Smooth muscle cell (in vitro differentiated cells): ENCODE data around the gene DBH. TPM values are rescaled to one million over a fixed set of nuclear protein-coding genes. Genes with fewer than 3 reads are reported as not detected.

Experiments used
- DNase-seq: peaks from one replicate; lab custom pipeline; 2025; ENCODE audit not compliant: unreplicated experiment; lab: John Stamatoyannopoulos, UW
- H2AFZ ChIP-seq: fragments of 200-600 bp; sonication (generic); 2 replicates; pipeline ENCODE4 v1.6.0; 2016; ENCODE audit warnings: antibody characterized with exemption, low read depth, mild to moderate bottlenecking
- H3F3A ChIP-seq: fragments of 200-600 bp; sonication (generic); 2 replicates; pipeline ENCODE4 v1.6.0; 2017; ENCODE audit warnings: antibody characterized with exemption, low read depth
- H3K27ac ChIP-seq: fragments of 200-600 bp; sonication (generic); 2 replicates; pipeline ENCODE4 v1.5.1; 2016; ENCODE audit warnings: low read depth, mild to moderate bottlenecking
- H3K27me3 ChIP-seq: fragments of 200-600 bp; sonication (generic); 2 replicates; pipeline ENCODE4 v1.6.1; 2016; ENCODE audit warnings: low read depth, mild to moderate bottlenecking
- H3K36me3 ChIP-seq: fragments of 200-600 bp; sonication (generic); 2 replicates; pipeline ENCODE4 v1.5.1; 2016; ENCODE audit warnings: low read depth
- H3K4me1 ChIP-seq: fragments of 200-600 bp; sonication (generic); 2 replicates; pipeline ENCODE4 v1.5.1; 2016; ENCODE audit warnings: low read depth
- H3K4me2 ChIP-seq: fragments of 200-600 bp; sonication (generic); 2 replicates; pipeline ENCODE4 v1.6.0; 2016; ENCODE audit warnings: mild to moderate bottlenecking
- H3K4me3 ChIP-seq: fragments of 200-600 bp; sonication (generic); 2 replicates; pipeline ENCODE4 v1.5.1; 2016; ENCODE audit warnings: mild to moderate bottlenecking
- H3K79me2 ChIP-seq: fragments of 200-600 bp; sonication (generic); 2 replicates; pipeline ENCODE4 v1.6.0; 2016; ENCODE audit warnings: low read depth, mild to moderate bottlenecking
- H3K9ac ChIP-seq: fragments of 200-600 bp; sonication (generic); 2 replicates; pipeline ENCODE4 v1.6.0; 2016; ENCODE audit warnings: low read depth
- H3K9me3 ChIP-seq: fragments of 200-600 bp; sonication (generic); replicated peaks from 2 replicates; pipeline ENCODE4 v1.5.1; 2016; ENCODE audit warnings: low read depth
- H4K20me1 ChIP-seq: fragments of 200-600 bp; sonication (generic); 2 replicates; pipeline ENCODE4 v1.6.0; 2016; ENCODE audit warnings: low read depth
- WGBS: methylation state at CpG from one replicate; pipeline ENCODE4 v1.1.7; 2016; ENCODE audit warnings: low lambda C conversion rate; 5-methylcytosine and 5-hydroxymethylcytosine counted together
- polyA plus RNA-seq: library from polyadenylated mRNA; unstranded; fragments of >200 nt; fragmentation: Nextera tagmentation; extraction: Ambion mirVana; gene quantifications from 2 replicates; pipeline ENCODE4 v1.2.1, GENCODE V29; 2016
- total RNA-seq: library from RNA; depleted of rRNA; stranded (reverse); fragments of >200 nt; gene quantifications from 2 replicates; pipeline ENCODE4 v1.2.3, GENCODE V29; 2014
- TF ChIP-seq, protein P1 (sequence below): fragments of 200-600 bp; sonication (generic); IDR thresholded peaks from 2 replicates; pipeline ENCODE4 v1.5.1; 2017; ENCODE audit warnings: borderline replicate concordance, mild to moderate bottlenecking, antibody characterized with exemption; ENCODE audit not compliant: insufficient read depth, poor library complexity, severe bottlenecking

DBH gene
- total and polyA plus RNA-seq, 2 experiments from 2014 or later = 0.22 TPM; not detected in 1

DNA sequence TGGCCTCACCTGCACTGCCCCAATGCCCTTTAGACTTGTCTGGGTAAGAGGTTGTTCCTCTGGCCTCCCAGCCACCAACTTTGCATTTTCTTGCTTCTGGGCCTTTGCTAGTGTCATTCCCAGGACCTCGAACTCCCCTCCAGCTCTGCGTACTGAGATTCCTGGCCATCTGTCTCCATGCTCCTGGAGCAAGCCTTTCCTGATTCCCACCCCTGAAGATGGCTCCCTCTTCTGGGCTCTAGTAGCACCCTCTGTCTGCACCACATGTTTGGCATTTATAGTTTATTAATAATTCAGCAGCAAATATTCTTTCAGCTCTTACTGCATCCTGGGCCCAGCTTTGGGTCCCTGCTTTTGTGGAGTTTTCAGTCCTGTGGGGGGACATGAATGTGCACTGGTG lies 41.9 kb upstream of the DBH start:
- Histone ChIP-seq H3K27ac (no peak overlapping the region), H3K9ac (no peak overlapping the region), H3K4me2 (no peak overlapping the region), H4K20me1 (no peaks in the 10 kb centered on the region), H3K27me3 (no peaks in the 10 kb centered on the region), H3K4me3 (no peak overlapping the region), H3K9me3 (peaks cover 3% of the 10 kb centered on the region), H3K79me2 (no peaks in the 10 kb centered on the region), H3F3A (no peaks in the 10 kb centered on the region), H3K4me1 (no peaks in the 10 kb centered on the region), H3K36me3 (no peaks in the 10 kb centered on the region), H2AFZ (no peak overlapping the region)
- 89% methylated on average over 2 of the region's 2 CpGs for WGBS
- DNase-seq = no peak
- TF ChIP-seq, protein P1, sequence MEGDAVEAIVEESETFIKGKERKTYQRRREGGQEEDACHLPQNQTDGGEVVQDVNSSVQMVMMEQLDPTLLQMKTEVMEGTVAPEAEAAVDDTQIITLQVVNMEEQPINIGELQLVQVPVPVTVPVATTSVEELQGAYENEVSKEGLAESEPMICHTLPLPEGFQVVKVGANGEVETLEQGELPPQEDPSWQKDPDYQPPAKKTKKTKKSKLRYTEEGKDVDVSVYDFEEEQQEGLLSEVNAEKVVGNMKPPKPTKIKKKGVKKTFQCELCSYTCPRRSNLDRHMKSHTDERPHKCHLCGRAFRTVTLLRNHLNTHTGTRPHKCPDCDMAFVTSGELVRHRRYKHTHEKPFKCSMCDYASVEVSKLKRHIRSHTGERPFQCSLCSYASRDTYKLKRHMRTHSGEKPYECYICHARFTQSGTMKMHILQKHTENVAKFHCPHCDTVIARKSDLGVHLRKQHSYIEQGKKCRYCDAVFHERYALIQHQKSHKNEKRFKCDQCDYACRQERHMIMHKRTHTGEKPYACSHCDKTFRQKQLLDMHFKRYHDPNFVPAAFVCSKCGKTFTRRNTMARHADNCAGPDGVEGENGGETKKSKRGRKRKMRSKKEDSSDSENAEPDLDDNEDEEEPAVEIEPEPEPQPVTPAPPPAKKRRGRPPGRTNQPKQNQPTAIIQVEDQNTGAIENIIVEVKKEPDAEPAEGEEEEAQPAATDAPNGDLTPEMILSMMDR = no peak

DNA sequence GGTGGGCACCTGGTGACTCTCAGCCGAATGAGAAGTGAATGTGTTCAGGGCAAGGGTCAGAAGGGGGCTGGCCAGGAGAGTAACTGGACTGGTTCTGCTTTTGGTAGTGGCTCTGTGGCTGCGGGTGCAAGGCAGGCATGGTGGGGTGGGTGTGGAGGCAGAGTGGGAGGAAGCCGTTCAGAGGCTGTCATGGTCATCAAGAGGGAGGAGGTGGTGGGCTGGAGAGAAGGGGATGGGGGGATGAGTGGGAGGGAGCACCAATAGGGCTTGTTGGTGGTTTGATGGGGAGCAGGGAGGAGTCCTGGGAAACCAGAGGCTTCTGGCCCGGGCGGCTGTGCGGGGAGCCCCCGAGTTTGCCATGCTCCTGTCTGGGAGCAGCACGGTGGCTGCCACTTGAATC lies 40.3 kb upstream of the DBH start:
- Histone ChIP-seq H3K9me3 (peaks cover 3% of the 10 kb centered on the region), H3K9ac (no peak overlapping the region), H3K79me2 (no peaks in the 10 kb centered on the region), H3F3A (no peaks in the 10 kb centered on the region), H3K27ac (no peak overlapping the region), H2AFZ (no peak overlapping the region), H3K36me3 (no peaks in the 10 kb centered on the region), H3K4me3 (no peak overlapping the region), H3K4me1 (no peaks in the 10 kb centered on the region), H3K4me2 (no peak overlapping the region), H3K27me3 (no peaks in the 10 kb centered on the region), H4K20me1 (no peaks in the 10 kb centered on the region)
- WGBS = 88% methylated on average over 7 of the region's 8 CpGs
- DNase-seq = no peak
- TF ChIP-seq, protein P1 = no peak

DNA sequence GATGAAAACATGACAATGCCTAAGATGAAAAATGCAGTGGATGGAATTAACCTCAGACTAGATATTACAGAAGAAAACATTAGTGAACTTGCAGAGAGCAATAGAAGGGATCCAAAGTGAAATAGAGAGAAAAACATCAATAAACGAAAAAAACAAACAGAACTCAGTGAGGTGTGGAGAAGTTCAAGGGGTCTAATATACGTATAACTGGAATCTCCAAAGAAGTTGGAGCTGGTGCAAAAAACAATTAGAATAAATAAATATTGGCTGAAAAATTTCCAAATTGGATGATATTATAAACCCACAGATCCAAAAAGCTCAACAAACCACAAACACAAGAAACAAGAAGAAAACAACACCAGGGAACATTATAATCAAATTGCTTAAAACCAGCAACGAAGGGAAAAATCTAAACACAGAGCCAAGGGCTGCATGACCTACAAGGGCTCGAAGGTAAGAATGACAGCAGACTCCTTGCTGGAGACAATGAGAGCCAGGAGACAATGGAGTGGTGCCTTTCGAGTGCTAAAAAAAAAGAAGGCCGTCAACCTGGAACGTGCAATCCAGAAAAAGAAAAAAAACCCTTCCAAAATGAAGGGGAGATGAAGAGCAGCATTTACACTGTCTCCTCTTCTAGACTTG lies 38.7 kb upstream of the DBH start:
- Histone ChIP-seq H3K4me3 (no peak overlapping the region), H2AFZ (no peak overlapping the region), H3K9me3 (peaks cover 3% of the 10 kb centered on the region), H3K79me2 (no peaks in the 10 kb centered on the region), H3K27me3 (no peaks in the 10 kb centered on the region), H4K20me1 (no peaks in the 10 kb centered on the region), H3K27ac (no peak overlapping the region), H3K9ac (no peak overlapping the region), H3K36me3 (no peaks in the 10 kb centered on the region), H3F3A (no peaks in the 10 kb centered on the region), H3K4me1 (no peaks in the 10 kb centered on the region), H3K4me2 (no peak overlapping the region)
- 79% methylated on average over 7 of the region's 7 CpGs for WGBS
- no peak for DNase-seq
- TF ChIP-seq, protein P1 = no peak

DNA sequence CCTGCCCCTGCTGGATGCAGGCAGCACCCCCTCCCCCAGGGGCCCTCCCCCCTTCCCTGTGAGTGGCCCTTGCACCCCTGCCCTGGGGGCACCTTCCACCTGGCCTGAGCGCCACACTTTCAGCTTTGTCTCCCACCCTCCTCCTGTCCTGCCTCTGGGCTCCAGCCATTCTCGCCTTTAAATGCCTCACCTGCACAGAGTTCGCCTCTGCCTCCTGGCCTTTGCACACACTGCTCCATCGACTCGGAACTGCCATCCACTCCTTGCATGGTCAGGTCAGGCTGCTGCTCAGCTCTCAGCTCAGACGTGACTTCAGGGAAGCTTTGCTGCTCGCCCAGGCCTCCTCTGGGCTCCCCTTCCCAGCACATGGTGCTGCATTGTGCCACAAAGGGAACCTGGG lies 37.2 kb upstream of the DBH start:
- TF ChIP-seq, protein P1 = no peak
- WGBS = 86% methylated on average over 7 of the region's 7 CpGs

More for the DNA sequence above, 37.2 kb upstream of the DBH start:
- no peaks in the 10 kb centered on the region for H3K79me2 ChIP-seq
- no peak for DNase-seq
- no peaks in the 10 kb centered on the region for H3F3A ChIP-seq
- no peaks in the 10 kb centered on the region for H4K20me1 ChIP-seq
- H2AFZ ChIP-seq = no peak overlapping the region
- H3K4me3 ChIP-seq = no peak overlapping the region
- no peak overlapping the region for H3K27ac ChIP-seq
- no peak overlapping the region for H3K9ac ChIP-seq
- no peaks in the 10 kb centered on the region for H3K4me1 ChIP-seq
- H3K27me3 ChIP-seq = no peaks in the 10 kb centered on the region
- H3K4me2 ChIP-seq = no peak overlapping the region
- no peaks in the 10 kb centered on the region for H3K36me3 ChIP-seq
- peaks cover 3% of the 10 kb centered on the region for H3K9me3 ChIP-seq
